GM21360 (cell line): ENCODE data around the gene EGLN1.
A peak's percentile ranks its signal among the peaks of the same experiment; 100 is the strongest.
"Not testable (repeated sequence)": the region's sequence is repeated elsewhere in the genome, so short reads cannot be mapped to it uniquely, and the experiment has no call there.

ENCODE experiments used
- ATAC-seq: cut with Tn5 transposase; IDR thresholded peaks from one replicate; pipeline ENCODE4 v1.9.1; 2021; ENCODE audit warnings: mild to moderate bottlenecking, moderate library complexity; ENCODE audit not compliant: unreplicated experiment

EGLN1 gene

DNA sequence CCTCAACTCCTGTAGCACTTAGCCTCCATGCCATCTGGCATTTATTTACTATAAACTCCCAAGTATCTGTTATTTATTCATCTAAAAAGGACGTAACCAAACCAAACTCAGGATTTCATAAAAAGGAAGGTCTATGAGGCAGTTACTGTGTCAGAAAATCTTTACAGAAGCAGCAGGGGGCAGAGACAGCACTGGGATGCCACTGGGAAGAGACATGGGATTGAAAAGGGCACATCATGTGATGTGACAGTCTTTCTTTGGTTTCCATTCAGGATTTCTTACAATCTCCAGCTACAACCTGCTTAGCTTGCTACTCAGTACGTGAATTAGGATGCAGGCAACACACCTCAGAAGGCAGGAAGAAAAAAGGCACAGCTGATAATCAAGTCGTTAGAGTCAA lies 52.8 kb downstream of the EGLN1 start:
- ATAC-seq: no peak

DNA sequence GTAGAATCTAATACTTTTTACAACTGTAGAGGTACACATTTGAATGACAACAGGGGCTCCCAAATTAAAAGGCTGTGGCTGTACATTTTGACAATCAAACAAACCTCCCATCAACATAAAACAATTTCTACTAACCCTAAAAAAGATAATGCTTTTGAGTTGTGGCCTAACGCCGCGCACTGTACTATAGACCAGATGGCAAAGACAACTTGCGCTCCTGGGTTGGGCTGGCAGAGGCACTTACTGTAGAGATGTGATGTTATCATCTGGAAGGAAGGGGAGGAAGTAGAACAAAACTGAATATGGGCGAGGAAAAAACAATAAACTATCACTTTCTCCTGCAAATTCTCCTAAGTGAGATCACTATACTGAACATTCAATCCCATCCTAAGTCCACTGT lies 57.9 kb downstream of the EGLN1 start:
- no peak for ATAC-seq

- no peak for ATAC-seq
Observed at GRCh38 chr1:231363624-231364023, 58.5 kb downstream of the EGLN1 start.

DNA sequence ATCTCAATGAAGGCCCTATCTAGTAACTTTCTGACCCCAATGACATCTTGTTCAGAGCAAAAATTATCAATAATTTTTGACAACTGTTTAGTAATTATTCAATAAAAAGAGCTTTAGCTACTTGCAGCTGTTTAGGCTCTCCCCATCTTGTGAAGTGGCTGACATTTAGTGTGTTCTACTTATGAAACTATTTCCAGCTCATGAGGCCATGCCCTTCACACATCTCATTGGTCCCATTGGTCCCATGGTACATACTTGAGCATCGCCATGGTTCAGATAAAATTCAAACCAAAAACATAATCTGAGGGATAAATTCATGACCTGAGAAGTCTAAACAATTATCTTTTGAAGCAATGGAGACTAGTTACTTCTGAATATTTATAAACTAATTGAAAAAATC lies 59.8 kb downstream of the EGLN1 start:
- ATAC-seq: no peak

DNA sequence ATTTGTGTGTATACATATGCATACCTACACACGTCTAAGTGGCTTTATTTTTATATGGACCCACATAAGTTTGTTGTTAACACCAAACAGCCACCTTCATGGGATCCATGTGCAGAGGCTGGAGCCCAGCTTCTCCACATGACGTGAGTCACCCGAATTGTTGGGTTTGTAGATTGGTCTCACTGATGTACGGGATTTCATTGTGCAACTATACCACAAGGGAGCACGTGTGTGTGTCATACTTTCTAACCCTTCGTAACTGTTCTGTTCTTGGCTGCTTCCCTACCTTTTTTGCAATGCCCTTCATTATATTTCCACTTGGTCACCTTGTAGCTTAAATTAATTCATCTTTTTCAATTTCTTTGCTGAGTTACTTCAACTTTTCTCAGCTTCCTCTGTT lies 63.0 kb downstream of the EGLN1 start:
- no peak for ATAC-seq

- peak; percentile 86 for ATAC-seq
Observed at GRCh38 chr1:231357831-231358354, 64.2 kb downstream of the EGLN1 start.

GRCh38 chr1:231357187-231357772 lies 64.8 kb downstream of the EGLN1 start:
- ATAC-seq: peak; percentile 11

GRCh38 chr1:231355171-231355570 lies 66.9 kb downstream of the EGLN1 start:
- ATAC-seq: no peak

DNA sequence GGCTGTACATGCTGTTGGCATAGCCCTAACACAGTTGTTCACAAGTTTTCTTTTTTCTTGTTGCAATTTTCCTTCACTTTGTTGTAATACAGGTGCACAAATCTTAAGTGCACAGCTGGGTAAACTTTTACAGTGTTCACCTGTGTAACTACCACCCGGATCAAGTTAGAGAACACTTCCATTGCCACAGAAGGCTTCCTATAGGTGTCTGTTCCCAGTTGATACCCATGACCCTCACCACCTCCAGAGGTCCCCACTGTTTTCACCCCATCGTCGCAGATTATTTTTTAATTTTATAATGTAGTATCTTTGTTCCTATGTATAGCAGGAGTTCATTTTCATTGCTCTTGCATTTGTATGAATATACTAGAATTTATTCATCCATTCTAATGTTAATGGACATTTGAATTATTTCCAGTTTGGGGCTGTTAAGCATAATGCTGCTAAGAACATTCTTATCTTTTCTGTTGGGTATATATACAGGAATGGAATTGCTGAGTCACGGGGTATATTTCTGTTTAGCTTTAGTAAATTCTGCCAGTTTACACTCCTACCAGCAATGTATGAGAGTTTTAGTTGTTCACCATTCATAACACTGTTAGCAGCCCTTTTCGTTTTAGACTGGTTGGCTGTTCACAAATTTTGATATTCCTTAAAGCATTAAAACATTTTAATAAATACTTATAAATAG lies 67.6 kb downstream of the EGLN1 start:
- ATAC-seq: no peak

GRCh38 chr1:231353086-231353485 lies 69.0 kb downstream of the EGLN1 start:
- ATAC-seq: no peak

DNA sequence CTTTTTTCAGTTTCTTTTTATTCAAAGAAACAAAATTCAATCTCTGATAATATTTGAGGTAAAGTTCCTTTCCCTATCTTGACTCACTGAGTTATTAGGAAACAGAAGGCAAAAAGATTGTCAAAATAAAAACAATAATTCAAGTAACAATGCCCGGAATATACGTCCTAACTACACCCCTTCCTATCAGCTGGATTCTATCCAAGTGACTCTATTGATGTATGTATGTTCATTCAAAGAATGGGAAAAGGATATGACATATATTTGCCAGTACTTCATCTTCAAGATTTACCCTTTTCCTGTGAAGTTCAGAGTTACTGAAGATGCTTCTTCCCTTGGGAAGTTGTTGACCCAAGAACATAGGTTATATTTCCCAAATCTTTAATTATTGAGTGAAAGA lies 70.3 kb downstream of the EGLN1 start:
- ATAC-seq: no peak

DNA sequence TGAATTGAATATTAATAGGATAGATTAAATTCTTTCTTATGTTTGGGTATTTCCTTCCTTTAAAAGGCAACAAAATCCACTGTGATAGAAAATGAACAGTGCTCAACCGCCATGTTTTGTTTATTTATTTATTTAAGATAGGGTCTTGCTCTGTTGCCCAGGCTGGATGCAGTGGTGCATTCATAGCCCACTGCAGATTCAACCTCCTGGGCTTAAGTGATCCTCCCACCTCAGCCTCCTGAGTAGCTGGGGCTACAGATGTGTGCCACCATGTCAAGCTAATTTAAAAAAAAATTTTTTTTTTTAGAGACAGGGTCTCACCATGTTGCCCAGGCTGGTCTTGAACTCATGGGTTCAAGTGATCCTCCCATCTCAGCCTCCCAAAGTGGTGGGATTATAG lies 73.2 kb downstream of the EGLN1 start:
- not testable (repeated sequence) for ATAC-seq

- ATAC-seq: no peak
Observed at GRCh38 chr1:231348442-231348841, 73.6 kb downstream of the EGLN1 start.

DNA sequence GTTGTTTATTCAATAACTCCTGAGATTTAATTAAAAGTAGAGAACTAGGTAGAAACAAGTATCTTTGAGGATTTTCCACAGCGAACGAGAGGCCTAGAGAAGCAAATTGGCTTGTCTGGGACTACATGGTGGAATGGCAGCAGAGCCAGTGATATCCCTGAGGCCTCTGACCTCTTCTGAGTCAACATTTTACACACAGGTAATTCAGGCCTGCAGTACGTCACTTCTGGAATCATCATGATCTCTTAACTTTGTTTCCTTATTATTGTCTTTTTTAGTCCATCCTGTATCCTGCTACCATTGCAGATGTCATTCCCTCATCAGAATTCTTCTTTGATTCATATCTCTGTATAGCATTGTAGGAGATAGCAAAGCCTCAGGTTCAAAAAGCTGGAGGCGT lies 74.1 kb downstream of the EGLN1 start:
- ATAC-seq: no peak

GRCh38 chr1:231340328-231341013 lies 81.6 kb downstream of the EGLN1 start:
- ATAC-seq: no peak

DNA sequence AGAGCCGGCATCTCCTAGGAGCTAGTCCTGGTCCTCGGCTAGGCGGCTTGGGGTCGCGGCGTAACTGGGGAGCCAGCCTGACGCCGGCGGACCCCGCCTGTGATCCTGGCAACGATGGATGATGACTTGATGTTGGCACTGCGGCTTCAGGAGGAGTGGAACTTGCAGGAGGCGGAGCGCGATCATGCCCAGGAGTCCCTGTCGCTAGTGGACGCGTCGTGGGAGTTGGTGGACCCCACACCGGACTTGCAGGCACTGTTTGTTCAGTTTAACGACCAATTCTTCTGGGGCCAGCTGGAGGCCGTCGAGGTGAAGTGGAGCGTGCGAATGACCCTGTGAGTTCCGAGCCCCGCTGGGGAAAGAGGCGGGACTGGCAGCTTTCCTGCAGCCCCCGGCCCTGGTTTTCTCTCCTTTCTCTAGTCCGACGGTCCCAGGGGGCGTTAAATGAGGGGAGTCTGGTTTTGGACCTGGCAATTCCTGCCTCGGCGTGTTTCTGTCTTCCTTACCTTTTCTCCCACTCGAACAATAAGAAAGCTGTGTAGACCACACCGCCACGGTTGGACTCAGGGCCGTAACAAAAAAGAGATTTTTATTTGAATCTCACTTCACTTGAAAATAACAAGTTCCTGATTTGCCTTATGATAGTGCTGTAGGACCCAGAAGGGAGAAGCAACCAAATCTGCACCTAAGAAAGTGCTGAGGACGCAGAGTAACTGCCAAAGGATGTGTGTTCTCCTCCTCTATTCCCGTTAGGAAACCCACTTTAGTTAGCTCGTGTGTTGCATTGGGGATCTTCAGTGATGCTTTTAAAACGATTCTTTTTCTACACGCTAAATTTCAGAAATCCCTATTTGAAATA lies 83.6 kb downstream of the EGLN1 start, which contains the start of gene SPRTN:
Gene SPRTN, plus strand, starts transcription at position 24 of the 859 bp plus-strand sequence. Its CDS starts 91 bp downstream, at position 115.
- ATAC-seq: no peak

GRCh38 chr1:231337472-231338269 lies 84.4 kb downstream of the EGLN1 start, which contains the start of gene EXOC8:
Gene EXOC8, minus strand, starts transcription at chr1:231337852. Its CDS starts 107 bp downstream, at chr1:231337745.
- peak; percentile 74 for ATAC-seq

- ATAC-seq: peak; percentile 0
Observed at GRCh38 chr1:231337043-231337471, 85.0 kb downstream of the EGLN1 start.

DNA sequence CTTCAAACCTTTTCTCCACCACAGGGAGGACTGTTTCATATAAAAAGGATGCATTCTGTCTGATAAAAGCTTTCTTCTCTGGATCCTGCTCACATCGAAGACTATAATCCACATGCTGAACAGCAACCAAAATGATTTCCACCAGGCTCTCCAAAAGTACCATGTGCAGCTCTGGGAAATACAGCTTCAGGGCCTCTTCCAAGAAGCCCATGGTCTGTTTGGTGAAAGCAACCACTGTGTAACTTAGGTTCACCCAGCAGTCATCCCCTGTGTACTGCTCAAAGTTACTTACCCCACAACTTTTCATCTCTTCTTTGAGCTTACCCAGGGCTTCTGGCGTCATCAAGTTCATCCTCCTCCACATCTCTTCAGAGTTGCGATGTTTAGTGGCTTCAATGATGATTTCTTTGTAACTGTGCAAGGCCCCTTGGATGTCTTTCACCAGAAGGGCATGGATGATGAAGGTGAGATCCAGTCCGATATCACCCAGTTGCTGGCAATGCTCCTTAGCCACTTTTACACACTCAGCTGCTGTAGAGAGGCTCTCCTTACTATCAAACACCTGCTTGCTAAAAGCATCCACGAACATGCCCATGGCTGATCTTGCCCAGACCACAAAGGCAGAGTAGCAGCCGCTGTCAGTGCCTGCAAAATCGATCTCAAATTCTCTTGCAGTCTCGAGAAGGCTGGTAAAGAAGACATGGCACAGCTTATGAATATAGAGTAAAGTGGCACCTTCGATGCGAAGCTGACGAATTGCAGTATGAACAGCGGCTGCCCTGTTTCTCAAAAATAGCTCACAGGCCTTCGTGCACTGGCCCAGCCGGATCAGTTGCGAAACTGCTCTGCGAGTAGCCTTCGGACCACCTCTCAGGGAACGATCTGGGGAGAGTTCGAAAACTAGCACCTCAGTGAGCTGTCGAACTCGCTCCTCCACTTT lies 86.2 kb downstream of the EGLN1 start:
- ATAC-seq: no peak
